ENCODE data around the gene KCNK7.

The KCNK7 gene

GRCh38 chr11:65588199-65589054 is 7.2 kb downstream of the KCNK7 start:
- peak; percentile 60 for DNase-seq (ENCODE audit: low read depth)

GRCh38 chr11:65586676-65587075 is 8.9 kb downstream of the KCNK7 start:
- DNase-seq (ENCODE audit: low read depth), result no peak

- no peak for DNase-seq (ENCODE audit: low read depth)
These were observed 9.4 kb downstream of the KCNK7 start for GRCh38 chr11:65586247-65586630.

- no peak for DNase-seq (ENCODE audit: low read depth)
These were observed 10.0 kb downstream of the KCNK7 start for GRCh38 chr11:65585396-65586246.

GRCh38 chr11:65584723-65585171 is 10.9 kb downstream of the KCNK7 start:
- DNase-seq (ENCODE audit: low read depth), result no peak

GRCh38 chr11:65584106-65584505 is 11.5 kb downstream of the KCNK7 start:
- no peak for DNase-seq (ENCODE audit: low read depth)

GRCh38 chr11:65583589-65583988 is 12.0 kb downstream of the KCNK7 start:
- DNase-seq (ENCODE audit: low read depth), result no peak

- DNase-seq (ENCODE audit: low read depth), result no peak
These were observed 13.7 kb downstream of the KCNK7 start for GRCh38 chr11:65581928-65582327.

- DNase-seq (ENCODE audit: low read depth), result no peak
These were observed 14.8 kb downstream of the KCNK7 start for GRCh38 chr11:65580756-65581155.

GRCh38 chr11:65580031-65580692 is 15.4 kb downstream of the KCNK7 start:
- no peak for DNase-seq (ENCODE audit: low read depth)

- no peak for DNase-seq (ENCODE audit: low read depth)
These were observed 16.3 kb downstream of the KCNK7 start for GRCh38 chr11:65579291-65579690.

- no peak for DNase-seq (ENCODE audit: low read depth)
These were observed 16.9 kb downstream of the KCNK7 start for GRCh38 chr11:65578667-65579066.

GRCh38 chr11:65578134-65578533 is 17.5 kb downstream of the KCNK7 start:
- no peak for DNase-seq (ENCODE audit: low read depth)

- DNase-seq (ENCODE audit: low read depth), result no peak
These were observed 17.9 kb downstream of the KCNK7 start for GRCh38 chr11:65577756-65578109.

- no peak for DNase-seq (ENCODE audit: low read depth)
These were observed 18.5 kb downstream of the KCNK7 start for GRCh38 chr11:65576867-65577755.

- no peak for DNase-seq (ENCODE audit: low read depth)
These were observed 19.3 kb downstream of the KCNK7 start for GRCh38 chr11:65576232-65576866.

GRCh38 chr11:65575568-65576231 is 19.9 kb downstream of the KCNK7 start, which contains the start of gene EHBP1L1:
EHBP1L1 (plus strand) TSS chr11:65576053; CDS start chr11:65576303, 250 bp downstream.
- peak; percentile 77 for DNase-seq (ENCODE audit: low read depth)

- DNase-seq (ENCODE audit: low read depth), result no peak
These were observed 20.6 kb downstream of the KCNK7 start for GRCh38 chr11:65574811-65575567.

GRCh38 chr11:65574109-65574810 is 21.3 kb downstream of the KCNK7 start:
- DNase-seq (ENCODE audit: low read depth), result peak; percentile 91

All from T-helper 22 cell (primary cell).